ENCODE data around the gene KIF3B.

GRCh38 chr20:32227744-32228688 is 49.4 kb upstream of the KIF3B start:
- TF ChIP-seq CTCF (IDR thresholded peaks at IDR 0.05; ENCODE audit: insufficient read depth, low read length) = no peak
- peak; percentile 39; the same call in 1 of the 2 replicates for TF ChIP-seq SPI1 (IDR thresholded peaks at IDR 0.05; ENCODE audit: borderline replicate concordance, low read depth)
- peak; percentile 90 for TF ChIP-seq POLR2AphosphoS5 (IDR thresholded peaks at IDR 0.05; ENCODE audit: low read depth)

Data from HL-60 (cell line).